Common myeloid progenitor, CD34-positive (primary cell): ENCODE measurements around the gene POTEJ.
"Not testable (repeated sequence)": the region's sequence is repeated elsewhere in the genome, so short reads cannot be mapped to it uniquely, and the experiment has no call there.

Source experiments
- CTCF ChIA-PET: fragments of 350-600 bp; sonication (Branson Sonifier 250); formaldehyde crosslinking; loops from one replicate; lab custom pipeline; 2021; ENCODE audit warnings: antibody characterized with exemption; lab: Charles Lee
- POLR2A ChIA-PET: fragments of 350-600 bp; sonication (Branson Sonifier 250); formaldehyde crosslinking; loops from one replicate; lab custom pipeline; 2021; ENCODE audit warnings: antibody characterized with exemption; lab: Charles Lee
- DNase-seq, 3 donors: peaks; one replicate each; pipeline versions ENCODE4 v3.0.0 to v3.0.0-alpha.2; 2013
- H3K27ac ChIP-seq, 2 experiments: 1 replicate in 1 of 2; 2 replicates in 1 of 2; pipeline ENCODE4 v1.7.0; 2013; ENCODE audit warnings: inconsistent platforms in 2 of 2, low read length in 2 of 2, mild to moderate bottlenecking in 2 of 2, low read depth in 1 of 2, moderate library complexity in 1 of 2; ENCODE audit not compliant: severe bottlenecking in 2 of 2, insufficient read depth in 1 of 2, poor library complexity in 1 of 2
- H3K27me3 ChIP-seq, 5 experiments: replicated peaks in 2 of 5; 1 replicate in 3 of 5; 2 replicates in 2 of 5; pipeline versions ENCODE4 v1.6.1 to v1.7.0; 2013; ENCODE audit warnings: low read length in 4 of 5, mild to moderate bottlenecking in 2 of 5, moderate library complexity in 2 of 5, inconsistent platforms in 1 of 5; ENCODE audit not compliant: insufficient read depth in 5 of 5, control insufficient read depth in 4 of 5
- H3K36me3 ChIP-seq, 4 experiments: 1 replicate in 2 of 4; 2 replicates in 2 of 4; pipeline versions ENCODE4 v1.6.1 to v1.7.0; 2013; ENCODE audit warnings: low read length in 3 of 4, control low read depth in 1 of 4, mild to moderate bottlenecking in 1 of 4; ENCODE audit not compliant: control insufficient read depth in 4 of 4, insufficient read depth in 4 of 4
- H3K4me1 ChIP-seq, 4 experiments: 1 replicate in 3 of 4; 2 replicates in 1 of 4; pipeline versions ENCODE4 v1.6.1 to v1.7.1; 2013; ENCODE audit warnings: low read length in 3 of 4, mild to moderate bottlenecking in 3 of 4, control low read depth in 1 of 4, inconsistent platforms in 1 of 4, moderate library complexity in 1 of 4; ENCODE audit not compliant: control insufficient read depth in 4 of 4, insufficient read depth in 4 of 4; ENCODE audit errors: control extremely low read depth in 1 of 4
- H3K4me3 ChIP-seq, 7 experiments: 1 replicate in 4 of 7; 2 replicates in 3 of 7; pipeline versions ENCODE4 v1.5.1 to v1.7.0; 2013; ENCODE audit warnings: mild to moderate bottlenecking in 7 of 7, low read length in 6 of 7, moderate library complexity in 6 of 7, inconsistent platforms in 2 of 7, low read depth in 2 of 7, control low read depth in 1 of 7; ENCODE audit not compliant: insufficient read depth in 4 of 7, control insufficient read depth in 1 of 7; ENCODE audit errors: extremely low read depth in 1 of 7
- H3K9me3 ChIP-seq, 5 experiments: 1 replicate in 4 of 5; 2 replicates in 1 of 5; pipeline versions ENCODE4 v1.6.1 to v1.7.1; 2013; ENCODE audit warnings: low read length in 4 of 5, mild to moderate bottlenecking in 2 of 5, inconsistent platforms in 1 of 5, low read depth in 1 of 5, moderate library complexity in 1 of 5; ENCODE audit not compliant: control insufficient read depth in 4 of 5, insufficient read depth in 2 of 5; ENCODE audit errors: control extremely low read depth in 1 of 5
- WGBS: methylation state at CpG from one replicate; pipeline ENCODE4 v1.1.5; 2013; ENCODE audit not compliant: insufficient coverage; 5-methylcytosine and 5-hydroxymethylcytosine counted together

POTEJ gene

GRCh38 chr2:130693474-130693873 lies 82.2 kb downstream of the POTEJ start:
- H3K4me1 ChIP-seq, H3K27ac ChIP-seq, H3K9me3 ChIP-seq, POLR2A ChIA-PET, H3K36me3 ChIP-seq, H3K4me3 ChIP-seq, CTCF ChIA-PET: not testable (repeated sequence)
- peak; percentile 14 to 38 (median 28) for DNase-seq
- WGBS, result 0% methylated on average over 5 of the region's 37 CpGs
- H3K27me3 ChIP-seq, result peaks cover 0 to 14% (median 0%) of the 10 kb centered on the region in 5 experiments

- POLR2A ChIA-PET, H3K4me3 ChIP-seq, H3K27ac ChIP-seq, CTCF ChIA-PET, DNase-seq, H3K4me1 ChIP-seq, H3K36me3 ChIP-seq, H3K27me3 ChIP-seq, H3K9me3 ChIP-seq: not testable (repeated sequence)
- WGBS, result no CpG with 5 or more reads among the region's 3 CpGs
These were observed 92.0 kb downstream of the POTEJ start for GRCh38 chr2:130703250-130703649.
